Ascending aorta (tissue), 2 donors: Measurements from ENCODE around the gene GNPAT. TPM values are rescaled to one million over a fixed set of nuclear protein-coding genes. Genes with fewer than 3 reads are reported as not detected.

Experiments
- DNase-seq, 2 donors: peaks; one replicate each; pipeline ENCODE4 v3.0.0-alpha.2; 2019; ENCODE audit warnings: low spot score in 2 of 2
- H3K27ac ChIP-seq, 2 donors: fragments of 200-600 bp; sonication (generic); one replicate each; pipeline ENCODE4 v1.5.1; 2016 to 2017; ENCODE audit warnings: mild to moderate bottlenecking in 1 of 2
- H3K27me3 ChIP-seq: fragments of 200-600 bp; sonication (generic); one replicate; pipeline ENCODE4 v1.5.1; 2017
- H3K36me3 ChIP-seq, 2 donors: fragments of 200-600 bp; sonication (generic); one replicate each; pipeline ENCODE4 v1.5.1; 2016
- H3K4me1 ChIP-seq, 2 donors: fragments of 200-600 bp; sonication (generic); one replicate each; pipeline ENCODE4 v1.5.1; 2016 to 2017; ENCODE audit warnings: mild to moderate bottlenecking in 1 of 2
- H3K4me3 ChIP-seq, 2 donors: fragments of 200-600 bp; sonication (generic); one replicate each; pipeline ENCODE4 v1.5.1; 2016 to 2017; ENCODE audit warnings: mild to moderate bottlenecking in 1 of 2
- H3K9me3 ChIP-seq, 2 donors: fragments of 200-600 bp; sonication (generic); one replicate each; pipeline ENCODE4 v1.5.1; 2016
- intact Hi-C: fragments of 100-400 bp; cut with DNase I; formaldehyde crosslinking; loops from one replicate; pipeline ENCODE4 v1.15.1; 2023
- total RNA-seq: library from RNA; depleted of rRNA; stranded (reverse); fragments of >200 nt; gene quantifications from one replicate; pipeline ENCODE4 v1.1.0, GENCODE V29; 2016
- TF ChIP-seq, protein P1 (sequence below), 3 experiments: fragments of 200-600 bp in 2 of 3; fragments of 450-650 bp in 1 of 3; sonication (generic) in 2 of 3; IDR thresholded peaks; one replicate each; pipeline ENCODE4 v1.5.1; 2016 to 2019; ENCODE audit warnings: antibody characterized with exemption in 3 of 3, mild to moderate bottlenecking in 1 of 3, moderate library complexity in 1 of 3

Gene GNPAT
- total RNA-seq, 1 donor from 2014 or later: 34.8 TPM

- H3K4me1 ChIP-seq: no peaks in the 10 kb centered on the region
- no peak overlapping the region for H3K4me3 ChIP-seq
- intact Hi-C loops: no loop called here
- TF ChIP-seq, protein P1, sequence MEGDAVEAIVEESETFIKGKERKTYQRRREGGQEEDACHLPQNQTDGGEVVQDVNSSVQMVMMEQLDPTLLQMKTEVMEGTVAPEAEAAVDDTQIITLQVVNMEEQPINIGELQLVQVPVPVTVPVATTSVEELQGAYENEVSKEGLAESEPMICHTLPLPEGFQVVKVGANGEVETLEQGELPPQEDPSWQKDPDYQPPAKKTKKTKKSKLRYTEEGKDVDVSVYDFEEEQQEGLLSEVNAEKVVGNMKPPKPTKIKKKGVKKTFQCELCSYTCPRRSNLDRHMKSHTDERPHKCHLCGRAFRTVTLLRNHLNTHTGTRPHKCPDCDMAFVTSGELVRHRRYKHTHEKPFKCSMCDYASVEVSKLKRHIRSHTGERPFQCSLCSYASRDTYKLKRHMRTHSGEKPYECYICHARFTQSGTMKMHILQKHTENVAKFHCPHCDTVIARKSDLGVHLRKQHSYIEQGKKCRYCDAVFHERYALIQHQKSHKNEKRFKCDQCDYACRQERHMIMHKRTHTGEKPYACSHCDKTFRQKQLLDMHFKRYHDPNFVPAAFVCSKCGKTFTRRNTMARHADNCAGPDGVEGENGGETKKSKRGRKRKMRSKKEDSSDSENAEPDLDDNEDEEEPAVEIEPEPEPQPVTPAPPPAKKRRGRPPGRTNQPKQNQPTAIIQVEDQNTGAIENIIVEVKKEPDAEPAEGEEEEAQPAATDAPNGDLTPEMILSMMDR (IDR thresholded peaks at IDR 0.05): no peak
- no peaks in the 10 kb centered on the region for H3K9me3 ChIP-seq
- no peaks in the 10 kb centered on the region for H3K36me3 ChIP-seq
- H3K27me3 ChIP-seq: no peaks in the 10 kb centered on the region
- H3K27ac ChIP-seq: no peak overlapping the region
- no peak for DNase-seq
Observed at GRCh38 chr1:231318015-231318355, 77.0 kb downstream of the GNPAT start.

GRCh38 chr1:231318568-231318967 lies 77.6 kb downstream of the GNPAT start:
- Histone ChIP-seq H3K36me3 (no peaks in the 10 kb centered on the region), H3K27ac (no peak overlapping the region), H3K27me3 (no peaks in the 10 kb centered on the region), H3K9me3 (no peaks in the 10 kb centered on the region), H3K4me3 (no peak overlapping the region), H3K4me1 (no peaks in the 10 kb centered on the region)
- DNase-seq: no peak
- TF ChIP-seq, protein P1 (IDR thresholded peaks at IDR 0.05): no peak
- intact Hi-C loops: no loop called here

- intact Hi-C loops: no loop called here
- no peak for DNase-seq
- Histone ChIP-seq H3K27ac (no peak overlapping the region), H3K4me1 (no peaks in the 10 kb centered on the region), H3K4me3 (no peak overlapping the region), H3K27me3 (no peaks in the 10 kb centered on the region), H3K36me3 (no peaks in the 10 kb centered on the region), H3K9me3 (no peaks in the 10 kb centered on the region)
- TF ChIP-seq, protein P1 (IDR thresholded peaks at IDR 0.05): no peak
Observed at GRCh38 chr1:231319080-231319479, 78.1 kb downstream of the GNPAT start.

DNA sequence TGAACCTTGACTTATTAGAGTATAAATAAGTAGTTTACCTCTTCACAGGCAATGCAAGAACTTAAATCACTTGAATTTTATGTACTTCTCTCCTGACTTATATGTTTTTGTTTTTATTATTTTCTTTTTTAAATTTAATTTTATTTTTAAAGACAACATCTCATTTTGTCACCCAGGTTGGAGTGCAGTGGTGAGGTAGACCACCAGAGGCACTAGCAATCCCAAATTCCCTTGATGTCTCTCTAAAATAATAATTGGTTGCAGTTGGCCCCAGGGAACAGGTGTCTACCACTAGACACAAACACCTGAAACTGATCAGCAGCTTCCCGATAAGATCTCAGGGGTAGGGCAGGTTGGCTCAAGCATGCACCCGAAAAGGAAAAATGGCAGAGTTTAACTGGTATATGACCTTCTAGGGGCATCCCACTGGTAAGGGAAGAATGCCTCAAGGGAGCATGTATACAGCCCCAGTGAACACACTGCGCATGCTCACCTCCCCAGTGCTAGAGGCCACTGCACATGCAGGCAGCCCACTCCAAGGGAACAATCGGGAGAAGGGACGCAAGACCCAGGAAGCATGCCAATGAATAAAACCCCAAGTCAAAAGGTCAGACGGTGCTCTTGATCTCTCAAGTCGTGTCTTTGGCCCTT lies 82.0 kb downstream of the GNPAT start:
- intact Hi-C loops: no loop called here
- no peak for DNase-seq
- no peak overlapping the region for H3K4me3 ChIP-seq
- H3K4me1 ChIP-seq: no peaks in the 10 kb centered on the region
- no peaks in the 10 kb centered on the region for H3K9me3 ChIP-seq
- TF ChIP-seq, protein P1 (IDR thresholded peaks at IDR 0.05): no peak
- H3K27me3 ChIP-seq: no peaks in the 10 kb centered on the region
- no peak overlapping the region for H3K27ac ChIP-seq
- H3K36me3 ChIP-seq: no peaks in the 10 kb centered on the region

- Histone ChIP-seq H3K27ac (no peak overlapping the region), H3K9me3 (no peaks in the 10 kb centered on the region), H3K27me3 (no peaks in the 10 kb centered on the region), H3K4me1 (no peaks in the 10 kb centered on the region), H3K4me3 (no peak overlapping the region), H3K36me3 (no peaks in the 10 kb centered on the region)
- TF ChIP-seq, protein P1 (IDR thresholded peaks at IDR 0.05): no peak
- DNase-seq: no peak
- intact Hi-C loops: no loop called here
Observed at GRCh38 chr1:231324660-231325059, 83.6 kb downstream of the GNPAT start.

DNA sequence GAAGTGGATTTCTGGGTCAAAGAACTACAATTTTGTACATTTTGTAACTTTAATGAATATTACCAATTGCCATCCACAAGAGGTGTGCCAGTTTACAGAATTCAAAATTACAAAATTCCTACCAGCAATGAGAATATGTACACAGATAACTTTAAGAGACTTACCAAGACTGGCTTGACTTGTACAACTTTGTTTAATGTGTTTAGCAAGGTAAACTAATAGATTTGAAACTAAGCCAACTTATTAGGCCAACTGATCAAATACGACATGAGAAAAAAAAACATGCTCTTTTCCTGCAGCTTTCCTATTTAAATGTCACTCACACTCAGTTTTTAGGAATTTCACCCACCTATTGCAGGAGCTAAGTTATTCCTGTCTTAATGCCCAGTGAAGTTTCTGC lies 85.2 kb downstream of the GNPAT start:
- intact Hi-C loops: no loop called here

More for the DNA sequence above, 85.2 kb downstream of the GNPAT start:
- TF ChIP-seq, protein P1 (IDR thresholded peaks at IDR 0.05): no peak
- H3K9me3 ChIP-seq: no peaks in the 10 kb centered on the region
- no peak overlapping the region for H3K27ac ChIP-seq
- no peaks in the 10 kb centered on the region for H3K36me3 ChIP-seq
- DNase-seq: no peak
- H3K27me3 ChIP-seq: no peaks in the 10 kb centered on the region
- no peaks in the 10 kb centered on the region for H3K4me1 ChIP-seq
- H3K4me3 ChIP-seq: no peak overlapping the region
